SK-N-SH treated with all-trans-retinoic acid at 6 μM for 48 hours (cell line): Measurements from ENCODE around the gene RXRA.

ENCODE experiments used
- BACH2 ChIP-seq: fragments of 250-450 bp; sonication (Bioruptor Pico); IDR thresholded peaks from 2 replicates; pipeline ENCODE4 v1.9.0; 2021; ENCODE audit warnings: mild to moderate bottlenecking, borderline replicate concordance
- CSDC2 ChIP-seq: fragments of 250-450 bp; sonication (Bioruptor Pico); IDR thresholded peaks from 2 replicates; pipeline ENCODE4 v1.5.0; 2020; ENCODE audit warnings: mild to moderate bottlenecking, moderate library complexity
- ISL1 ChIP-seq: fragments of 250-450 bp; sonication (Bioruptor Pico); IDR thresholded peaks from 2 replicates; pipeline ENCODE4 v2.1.2; 2022; ENCODE audit warnings: mild to moderate bottlenecking, moderate library complexity
- RARB ChIP-seq: fragments of 250-450 bp; sonication (Bioruptor Pico); IDR thresholded peaks from 2 replicates; pipeline ENCODE4 v1.8.0; 2021; ENCODE audit warnings: mild to moderate bottlenecking, moderate library complexity
- ZNF70 ChIP-seq: fragments of 450-650 bp; formaldehyde crosslinking; IDR thresholded peaks from 2 replicates; pipeline ENCODE4 v1.5.0; 2020; ENCODE audit warnings: mild to moderate bottlenecking, moderate library complexity

GRCh38 chr9:134377143-134377484 lies 50.9 kb downstream of the RXRA start:
- TF ChIP-seq BACH2 (CRISPR knock-in tag) (no peak), CSDC2 (CRISPR knock-in tag) (no peak), ISL1 (no peak), ZNF70 (CRISPR knock-in tag) (no peak), RARB (CRISPR knock-in tag) (no peak)
